GM18868 (cell line): ENCODE data around the gene EN2.

Experiments
- ATAC-seq: cut with Tn5 transposase; IDR thresholded peaks from one replicate; pipeline ENCODE4 v1.9.1; 2021; ENCODE audit warnings: mild to moderate bottlenecking, moderate library complexity; ENCODE audit not compliant: unreplicated experiment

The EN2 gene

DNA sequence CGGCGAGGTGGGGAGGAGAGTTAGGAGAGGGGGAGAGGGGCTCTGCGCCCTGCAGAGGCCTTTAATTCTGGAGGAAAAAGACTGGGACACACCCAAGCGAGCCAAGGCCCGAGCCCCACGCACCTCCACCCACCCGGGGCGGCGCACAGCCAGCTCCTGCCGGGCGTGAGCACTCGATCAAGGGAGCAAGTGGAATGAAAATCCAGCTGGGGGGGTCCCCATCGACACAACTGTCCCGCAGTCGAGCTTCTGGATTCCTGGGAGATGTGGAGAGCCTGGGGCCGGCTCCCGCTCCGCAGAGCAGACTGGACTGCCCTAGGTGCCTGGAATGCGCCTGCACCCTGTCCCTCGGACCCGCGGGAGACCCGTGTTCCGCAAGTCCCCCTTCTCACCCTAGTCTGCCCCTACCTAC lies 7.4 kb upstream of the EN2 start:
- no peak for ATAC-seq

DNA sequence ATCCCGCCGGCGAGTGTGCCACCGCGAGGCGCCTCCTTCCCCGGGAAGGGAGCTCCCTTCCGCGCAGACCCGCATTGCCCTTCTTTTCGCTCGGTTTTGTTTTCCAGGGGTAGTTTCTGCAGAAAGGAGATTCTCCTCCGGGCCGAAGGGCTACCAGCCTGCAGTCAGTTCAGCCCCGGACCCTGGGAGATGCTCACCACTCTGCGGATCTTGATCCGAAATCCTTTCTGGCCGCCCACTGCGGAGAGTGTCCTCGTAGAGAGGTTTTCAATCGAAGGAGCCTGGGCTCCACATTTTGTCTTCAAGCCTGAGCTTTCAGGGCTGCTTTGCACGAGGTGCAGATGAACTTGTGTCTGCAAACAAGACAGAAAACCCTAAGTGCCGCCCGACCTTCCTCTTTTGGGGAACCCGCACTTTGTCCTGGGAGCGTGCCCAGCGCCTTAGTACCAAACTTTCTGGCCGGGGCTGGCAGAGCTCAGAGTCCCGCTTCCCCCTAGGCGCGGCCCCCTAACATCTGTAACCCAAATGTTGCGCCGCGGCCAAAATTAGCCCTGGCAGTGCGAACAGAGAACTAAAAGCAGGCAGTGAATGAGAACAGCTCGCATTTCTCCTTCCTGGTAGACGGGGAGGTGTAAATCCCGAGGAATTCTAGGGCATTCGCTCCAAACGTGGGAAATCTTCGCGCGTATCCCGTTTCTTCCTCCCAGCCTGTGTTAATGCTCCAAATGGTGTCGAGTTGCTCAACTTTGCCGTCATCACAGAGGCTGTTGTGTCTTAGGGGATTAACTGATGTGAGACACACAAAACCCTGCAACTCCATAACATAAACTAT lies 6.7 kb upstream of the EN2 start:
- ATAC-seq: no peak

- ATAC-seq: no peak
Observed at GRCh38 chr7:155451840-155452239, 6.1 kb upstream of the EN2 start.

DNA sequence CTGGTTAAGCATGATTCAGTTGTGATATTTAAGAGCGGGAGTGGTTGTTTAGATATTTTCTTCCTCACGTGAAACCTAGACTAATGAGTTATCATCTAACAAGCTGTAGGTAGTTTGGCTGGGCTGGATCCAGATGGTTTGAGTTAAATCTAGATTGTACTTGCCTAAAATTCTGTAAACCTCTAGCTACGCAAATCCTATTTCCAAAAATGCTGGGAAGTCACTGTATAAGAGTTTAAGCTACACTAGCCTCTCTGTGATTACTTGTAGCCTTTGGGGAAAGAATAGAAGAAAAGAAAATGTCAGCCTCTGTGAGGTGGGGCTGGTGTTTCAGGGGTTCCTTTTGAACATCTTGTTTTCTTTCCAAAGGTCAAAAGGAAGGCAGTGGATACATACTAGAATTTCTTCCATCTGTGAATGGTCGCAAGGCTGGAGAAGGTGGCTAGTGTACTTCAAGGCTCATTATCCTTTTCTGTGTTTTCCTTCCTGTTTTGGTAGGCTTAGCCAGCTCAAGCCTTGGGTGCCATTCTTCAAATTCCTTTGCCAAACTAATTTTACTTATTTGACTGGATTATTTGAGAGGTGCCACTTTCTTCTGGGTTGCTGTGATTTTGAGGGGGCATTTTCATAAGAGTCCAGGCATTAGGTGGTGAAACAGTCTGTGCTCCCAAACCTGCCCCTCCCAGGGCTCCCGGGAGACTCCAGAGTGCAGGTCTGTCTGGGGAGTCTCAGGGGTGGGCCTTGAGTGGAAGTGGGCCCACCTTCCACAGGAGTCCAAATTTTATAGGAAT lies 5.2 kb upstream of the EN2 start:
- no peak for ATAC-seq

- ATAC-seq: no peak
Observed at GRCh38 chr7:155453296-155454182, 4.4 kb upstream of the EN2 start.

DNA sequence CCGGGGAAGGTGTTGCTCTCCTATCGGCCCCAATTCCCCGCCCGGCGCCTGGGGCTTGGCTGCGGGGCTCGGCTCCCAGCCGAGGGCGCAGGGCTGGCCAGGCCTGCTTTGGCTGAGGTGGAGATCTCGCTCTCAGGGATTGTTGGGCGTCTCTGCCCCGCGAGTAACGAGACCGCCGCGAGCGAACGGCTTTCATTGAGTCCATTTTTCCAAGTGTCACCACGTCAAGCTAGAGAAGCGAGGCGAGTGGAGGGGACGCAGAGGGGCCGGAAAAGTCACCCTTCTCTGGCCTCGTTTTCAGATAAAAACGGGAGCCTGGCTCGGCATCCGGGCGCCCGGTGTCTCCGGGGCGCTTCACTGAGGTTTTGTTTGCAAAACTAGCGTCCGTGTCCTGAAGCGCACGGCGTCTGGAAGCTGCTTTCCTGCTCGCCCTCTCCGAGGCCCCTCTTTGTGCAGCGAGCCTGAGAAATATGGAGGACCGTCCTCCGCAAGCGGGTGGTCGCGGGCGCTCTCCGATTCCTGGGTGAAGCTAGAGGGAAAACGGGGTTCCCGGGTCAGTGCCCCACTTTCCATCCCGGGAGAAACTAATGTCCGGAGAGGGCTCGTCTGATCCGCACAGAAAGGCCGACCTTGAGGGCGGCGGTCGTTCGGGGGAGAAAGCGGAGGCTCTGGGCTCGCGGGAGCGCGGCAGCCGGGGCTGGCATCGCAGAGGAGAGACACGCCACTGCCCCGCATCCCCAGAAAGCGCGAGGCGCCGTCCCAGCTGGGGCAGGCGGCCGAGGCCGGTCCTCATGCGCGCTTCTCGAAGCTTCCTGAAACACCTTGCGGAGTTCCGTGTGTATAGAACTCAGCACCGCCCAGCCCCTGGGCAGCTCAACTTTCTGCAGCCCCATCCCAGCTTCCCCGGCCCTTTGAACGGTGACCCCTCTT lies 3.5 kb upstream of the EN2 start:
- no peak for ATAC-seq

- no peak for ATAC-seq
Observed at GRCh38 chr7:155455132-155455693, 2.7 kb upstream of the EN2 start.

GRCh38 chr7:155455776-155456737 lies 1.9 kb upstream of the EN2 start:
- no peak for ATAC-seq

- ATAC-seq: no peak
Observed at GRCh38 chr7:155456738-155457543, 988 bp upstream of the EN2 start.

DNA sequence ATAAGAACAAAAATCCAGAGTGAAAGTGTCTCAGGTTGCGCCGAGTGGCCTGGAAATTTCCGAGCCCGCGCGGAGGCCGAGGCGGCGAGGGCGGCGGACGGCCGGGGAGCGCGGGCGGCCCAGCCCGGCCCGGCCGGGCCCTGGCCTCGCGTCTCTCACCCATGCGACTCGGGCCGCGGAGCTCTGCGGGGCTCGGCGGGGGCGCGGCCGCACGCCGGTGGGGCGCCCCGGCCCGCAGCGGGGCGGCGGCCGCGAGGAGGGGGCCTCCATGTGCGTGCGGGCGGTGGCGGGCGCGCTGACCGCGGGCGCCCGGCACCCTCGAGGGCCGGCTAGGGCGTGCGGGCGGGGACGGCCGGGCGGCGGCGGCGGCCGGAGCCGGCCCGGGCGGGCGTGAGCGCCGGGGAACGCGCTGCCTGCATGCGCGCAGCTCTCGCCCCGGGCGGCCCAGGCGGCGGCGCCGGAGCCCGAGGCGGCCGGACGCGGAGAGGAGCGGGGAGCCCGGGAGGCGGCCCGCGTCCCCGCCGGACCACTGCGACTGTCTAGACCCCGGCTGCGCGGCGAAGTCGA lies 302 bp upstream of the EN2 start:
- no peak for ATAC-seq

DNA sequence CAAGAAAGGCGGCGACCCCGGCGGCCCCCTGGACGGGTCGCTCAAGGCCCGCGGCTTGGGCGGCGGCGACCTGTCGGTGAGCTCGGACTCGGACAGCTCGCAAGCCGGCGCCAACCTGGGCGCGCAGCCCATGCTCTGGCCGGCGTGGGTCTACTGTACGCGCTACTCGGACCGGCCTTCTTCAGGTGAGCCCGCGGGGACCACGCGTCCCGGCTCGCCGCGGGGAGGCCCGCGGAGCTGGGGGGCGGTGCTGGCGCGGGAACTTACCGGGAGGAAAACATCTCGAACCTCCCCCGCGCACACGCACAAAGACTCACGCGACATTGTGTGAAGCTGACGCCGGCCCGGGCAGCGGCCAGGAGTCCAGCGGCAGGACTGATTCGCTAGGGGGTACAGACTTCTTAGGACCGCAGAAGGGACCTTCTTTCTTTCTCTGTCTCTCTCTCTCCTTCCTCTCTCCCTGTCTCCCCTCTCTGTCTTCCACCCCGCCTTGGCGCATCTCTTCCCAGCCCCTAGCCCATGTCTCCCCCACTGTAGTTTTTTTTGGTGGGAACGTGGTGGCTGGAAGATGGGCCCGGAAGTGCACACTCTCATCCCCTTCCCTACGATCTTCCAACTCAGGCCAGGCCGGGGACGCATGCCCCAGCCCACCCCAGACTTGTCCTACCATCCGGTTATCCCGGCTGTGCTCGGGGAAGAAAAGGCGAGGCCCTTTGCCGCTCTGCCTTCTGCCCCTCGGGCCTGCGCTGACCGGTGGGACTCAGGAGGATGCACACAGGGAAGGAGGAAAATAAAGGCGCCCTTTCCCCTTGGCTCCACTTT lies 1.2 kb downstream of the EN2 start:
- ATAC-seq: no peak

- ATAC-seq: no peak
Observed at GRCh38 chr7:155459700-155460461, 2.0 kb downstream of the EN2 start.

DNA sequence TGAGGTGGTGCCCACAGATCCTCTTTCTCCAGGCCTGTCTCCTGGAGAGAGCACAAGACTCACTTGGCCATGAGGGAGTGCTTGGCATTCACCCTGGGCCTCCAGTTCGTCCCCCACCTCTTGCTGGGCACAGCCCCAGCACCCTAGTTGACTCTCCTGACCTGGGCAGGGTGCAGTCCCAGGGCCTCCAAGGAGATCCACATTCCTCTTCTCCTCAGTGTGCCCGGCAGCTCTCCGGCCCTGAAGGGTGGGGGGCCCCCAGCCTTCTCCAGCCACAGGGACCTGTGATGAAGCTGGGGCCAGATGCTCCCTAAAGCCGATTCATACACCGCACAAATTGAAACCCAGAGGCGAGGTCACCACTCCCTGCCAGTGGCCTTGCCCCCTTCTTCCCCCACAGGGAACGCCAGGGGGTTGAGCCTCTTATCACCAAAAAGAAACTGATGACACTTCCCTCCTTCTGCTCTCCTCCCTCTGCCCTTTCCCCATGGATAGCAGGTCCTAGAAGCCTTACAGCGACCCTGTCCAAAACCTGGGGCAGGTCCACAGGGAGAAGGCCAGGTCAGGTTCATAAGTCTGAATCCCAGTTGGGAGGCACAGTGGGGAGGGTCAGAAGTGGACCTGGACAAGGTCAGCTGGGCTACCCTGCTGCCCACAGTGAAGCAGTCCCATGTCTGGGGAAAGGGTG lies 3.1 kb downstream of the EN2 start:
- no peak for ATAC-seq

DNA sequence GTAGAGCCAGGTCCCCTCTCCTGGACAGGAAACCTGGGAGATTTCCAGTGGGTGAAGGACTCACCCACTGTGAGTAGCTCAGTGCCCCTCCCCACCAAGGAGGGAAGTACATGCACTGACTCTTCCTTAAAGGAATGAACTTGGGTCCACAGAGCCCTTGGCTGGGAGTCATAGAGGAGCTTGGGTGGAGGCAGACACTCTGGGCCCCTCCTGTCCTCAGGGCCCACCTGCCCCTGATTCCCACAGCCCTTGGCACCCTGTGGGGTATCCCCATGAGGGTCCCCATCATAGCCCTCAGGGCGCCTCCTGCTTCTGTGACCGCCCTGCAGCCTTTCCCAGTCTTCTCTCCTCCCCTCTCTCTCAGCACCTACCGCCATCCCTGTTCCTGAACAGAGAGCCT lies 3.7 kb downstream of the EN2 start:
- no peak for ATAC-seq

- ATAC-seq: no peak
Observed at GRCh38 chr7:155462163-155462735, 4.3 kb downstream of the EN2 start.
